ENCODE data around the gene FAM13A.

DNA sequence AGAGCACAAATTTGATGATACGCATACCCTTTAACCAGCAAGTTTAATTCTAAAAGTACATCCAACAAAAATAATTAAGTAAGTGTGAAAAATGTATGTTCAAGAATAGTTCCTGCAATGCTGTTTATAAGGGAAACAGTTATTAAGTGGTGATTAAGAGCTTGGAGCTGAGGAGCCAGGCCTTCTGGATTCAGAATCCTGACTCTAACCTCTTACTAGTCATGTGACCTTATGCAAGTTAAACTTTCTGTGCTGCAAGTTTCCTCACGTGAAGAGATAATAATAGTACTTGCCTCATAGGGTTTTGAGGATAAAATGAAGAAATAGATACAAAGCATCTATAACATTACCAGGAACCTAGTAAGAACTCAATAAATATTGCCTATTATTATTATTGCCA, 77.7 kb downstream of the FAM13A start:
- TF ChIP-seq, protein P1, sequence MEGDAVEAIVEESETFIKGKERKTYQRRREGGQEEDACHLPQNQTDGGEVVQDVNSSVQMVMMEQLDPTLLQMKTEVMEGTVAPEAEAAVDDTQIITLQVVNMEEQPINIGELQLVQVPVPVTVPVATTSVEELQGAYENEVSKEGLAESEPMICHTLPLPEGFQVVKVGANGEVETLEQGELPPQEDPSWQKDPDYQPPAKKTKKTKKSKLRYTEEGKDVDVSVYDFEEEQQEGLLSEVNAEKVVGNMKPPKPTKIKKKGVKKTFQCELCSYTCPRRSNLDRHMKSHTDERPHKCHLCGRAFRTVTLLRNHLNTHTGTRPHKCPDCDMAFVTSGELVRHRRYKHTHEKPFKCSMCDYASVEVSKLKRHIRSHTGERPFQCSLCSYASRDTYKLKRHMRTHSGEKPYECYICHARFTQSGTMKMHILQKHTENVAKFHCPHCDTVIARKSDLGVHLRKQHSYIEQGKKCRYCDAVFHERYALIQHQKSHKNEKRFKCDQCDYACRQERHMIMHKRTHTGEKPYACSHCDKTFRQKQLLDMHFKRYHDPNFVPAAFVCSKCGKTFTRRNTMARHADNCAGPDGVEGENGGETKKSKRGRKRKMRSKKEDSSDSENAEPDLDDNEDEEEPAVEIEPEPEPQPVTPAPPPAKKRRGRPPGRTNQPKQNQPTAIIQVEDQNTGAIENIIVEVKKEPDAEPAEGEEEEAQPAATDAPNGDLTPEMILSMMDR (IDR thresholded peaks at IDR 0.05 in 8 of 11, conservative IDR thresholded peaks at IDR 0.05 in 3 of 11), result no peak
- TF ChIP-seq POLR2AphosphoS5 (IDR thresholded peaks at IDR 0.05) (no peak), POLR2A (IDR thresholded peaks at IDR 0.05) (no peak)
